ENCODE data around the gene LMAN1.

GRCh38 chr18:59383851-59384250 lies 24.8 kb upstream of the LMAN1 start:
- TF ChIP-seq POLR2AphosphoS5 (IDR thresholded peaks at IDR 0.05; ENCODE audit: low read depth, low read length) (no peak), POLR2A (IDR thresholded peaks at IDR 0.05; ENCODE audit: low read depth, low read length) (no peak)

Measured in GM12891 (cell line).